GM19397 (cell line): ENCODE data around the gene BBS1.
A peak's percentile ranks its signal among the peaks of the same experiment; 100 is the strongest.
"Not testable (repeated sequence)": the region's sequence is repeated elsewhere in the genome, so short reads cannot be mapped to it uniquely, and the experiment has no call there.

Source experiments
- ATAC-seq: cut with Tn5 transposase; IDR thresholded peaks from one replicate; pipeline ENCODE4 v1.9.1; 2021; ENCODE audit warnings: mild to moderate bottlenecking, moderate library complexity; ENCODE audit not compliant: unreplicated experiment

The BBS1 gene

GRCh38 chr11:66510271-66510989 is at the start of gene BBS1:
TSS of gene BBS1 (plus strand) at chr11:66510635. CDS start at chr11:66510660, 25 bp downstream.
- ATAC-seq: peak; percentile 85

GRCh38 chr11:66462010-66462409 is 48.4 kb upstream of the BBS1 start:
- no peak for ATAC-seq

GRCh38 chr11:66462911-66463310 is 47.5 kb upstream of the BBS1 start:
- ATAC-seq: no peak

- ATAC-seq: not testable (repeated sequence)
These were observed 46.3 kb upstream of the BBS1 start for GRCh38 chr11:66464116-66464515.

- no peak for ATAC-seq
These were observed 45.5 kb upstream of the BBS1 start for GRCh38 chr11:66464916-66465315.

- ATAC-seq: no peak
These were observed 44.8 kb upstream of the BBS1 start for GRCh38 chr11:66465373-66466224.

- peak; percentile 87 for ATAC-seq
These were observed 44.0 kb upstream of the BBS1 start, which contains the start of gene PELI3 for GRCh38 chr11:66466225-66467033. TSS of gene PELI3 (plus strand) at chr11:66466905. CDS start at chr11:66468129, 1,224 bp downstream.

GRCh38 chr11:66467034-66467659 is 43.3 kb upstream of the BBS1 start:
- peak; percentile 35 for ATAC-seq

GRCh38 chr11:66467756-66468155 is 42.7 kb upstream of the BBS1 start:
- ATAC-seq: no peak

GRCh38 chr11:66468691-66469090 is 41.7 kb upstream of the BBS1 start:
- ATAC-seq: no peak

GRCh38 chr11:66469441-66469840 is 41.0 kb upstream of the BBS1 start:
- no peak for ATAC-seq

GRCh38 chr11:66470015-66470414 is 40.4 kb upstream of the BBS1 start:
- ATAC-seq: no peak

- ATAC-seq: no peak
These were observed 39.3 kb upstream of the BBS1 start for GRCh38 chr11:66471142-66471541.

- no peak for ATAC-seq
These were observed 38.4 kb upstream of the BBS1 start for GRCh38 chr11:66472054-66472453.

GRCh38 chr11:66473167-66473566 is 37.3 kb upstream of the BBS1 start:
- no peak for ATAC-seq

- no peak for ATAC-seq
These were observed 36.6 kb upstream of the BBS1 start for GRCh38 chr11:66473608-66474515.

GRCh38 chr11:66475349-66476172 is 34.9 kb upstream of the BBS1 start:
- ATAC-seq: no peak

- no peak for ATAC-seq
These were observed 34.1 kb upstream of the BBS1 start for GRCh38 chr11:66476173-66476840.
